ENCODE measurements around the gene IGF2BP3.
A peak's percentile ranks its signal among the peaks of the same experiment; 100 is the strongest.

Gene IGF2BP3

GRCh38 chr7:23298141-23298881 lies 172.0 kb downstream of the IGF2BP3 start:
- Mint-ChIP-seq H3K9me3 (peaks cover 14% of the 10 kb centered on the region), H3K4me3 (peak overlapping the region; percentile 93), H3K36me3 (ENCODE audit: low read depth) (peaks cover 21% of the 10 kb centered on the region), H3K27ac (peak overlapping the region; percentile 51), H3K4me1 (peaks cover 36% of the 10 kb centered on the region), H3K27me3 (ENCODE audit: low read depth, poor library complexity) (peaks cover 13% of the 10 kb centered on the region)
- TF ChIP-seq CTCF (IDR thresholded peaks at IDR 0.05): no peak
- DNase-seq: no peak

DNA sequence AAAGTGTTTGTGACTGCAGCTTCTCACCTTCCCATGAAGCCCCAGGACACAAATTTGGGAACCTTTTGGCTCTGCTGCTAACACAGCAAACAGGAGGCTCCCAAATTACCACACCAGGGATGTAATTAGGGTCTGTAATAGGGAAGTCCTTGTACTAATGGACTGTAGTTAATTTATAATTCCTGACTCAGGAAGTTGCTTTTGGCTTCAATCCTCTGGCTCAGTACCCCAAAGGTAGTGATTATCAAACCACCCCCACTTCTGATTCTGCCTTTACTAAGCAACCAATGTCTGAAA lies 174.9 kb downstream of the IGF2BP3 start:
- Mint-ChIP-seq H3K4me1 (peaks cover 13% of the 10 kb centered on the region), H3K27ac (no peak overlapping the region), H3K4me3 (no peak overlapping the region), H3K9me3 (peaks cover 14% of the 10 kb centered on the region), H3K36me3 (ENCODE audit: low read depth) (no peaks in the 10 kb centered on the region), H3K27me3 (ENCODE audit: low read depth, poor library complexity) (peaks cover 14% of the 10 kb centered on the region)
- TF ChIP-seq CTCF (IDR thresholded peaks at IDR 0.05): no peak
- no peak for DNase-seq

DNA sequence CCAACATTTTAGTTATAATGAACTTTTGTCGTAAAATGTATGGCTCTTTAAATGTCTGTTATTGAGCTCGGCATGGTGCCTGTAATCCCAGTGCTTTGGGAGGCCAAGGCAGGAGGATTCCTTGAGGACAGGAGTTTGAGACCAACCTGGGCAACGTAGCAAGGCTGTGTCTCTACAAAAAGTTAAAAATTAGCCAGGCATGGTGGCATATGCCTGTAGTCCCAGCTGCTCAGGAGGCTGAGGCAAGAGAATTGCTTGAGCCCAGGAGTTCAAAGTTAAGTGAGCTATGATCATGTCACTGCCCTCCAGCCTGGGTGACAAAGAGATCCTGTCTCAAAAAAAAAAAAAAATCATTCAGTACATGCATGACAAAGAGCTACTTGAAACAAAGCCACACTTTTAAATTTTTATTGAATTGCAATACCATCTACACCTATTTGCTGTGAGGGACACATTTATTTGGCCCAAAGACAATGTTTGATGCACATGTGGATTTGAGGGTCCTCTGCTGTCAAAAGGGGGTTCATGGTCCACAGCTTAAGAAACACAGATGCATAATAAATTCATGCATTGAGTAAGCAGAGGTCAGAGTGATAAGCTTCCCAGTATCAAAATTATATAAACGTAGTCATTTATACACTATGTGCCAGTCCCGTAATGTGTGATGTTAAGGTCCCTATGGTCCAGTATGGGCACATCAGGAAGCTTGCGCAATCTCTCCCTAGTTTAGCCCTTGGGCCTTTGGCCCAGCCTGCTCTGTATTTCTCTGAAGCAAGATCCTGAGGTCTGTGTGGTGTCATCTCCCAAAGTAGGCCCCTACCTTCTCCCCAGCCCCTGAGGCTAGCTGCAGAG lies 175.5 kb downstream of the IGF2BP3 start:
- H3K27me3 Mint-ChIP-seq (ENCODE audit: low read depth, poor library complexity): peaks cover 19% of the 10 kb centered on the region
- no peak overlapping the region for H3K4me3 Mint-ChIP-seq
- H3K36me3 Mint-ChIP-seq (ENCODE audit: low read depth): no peaks in the 10 kb centered on the region
- peaks cover 14% of the 10 kb centered on the region for H3K9me3 Mint-ChIP-seq
- peaks cover 7% of the 10 kb centered on the region for H3K4me1 Mint-ChIP-seq
- DNase-seq: no peak
- no peak for TF ChIP-seq CTCF (IDR thresholded peaks at IDR 0.05)
- H3K27ac Mint-ChIP-seq: no peak overlapping the region

- Mint-ChIP-seq H3K4me3 (no peak overlapping the region), H3K36me3 (ENCODE audit: low read depth) (no peaks in the 10 kb centered on the region), H3K9me3 (peaks cover 9% of the 10 kb centered on the region), H3K27ac (no peak overlapping the region), H3K4me1 (no peaks in the 10 kb centered on the region), H3K27me3 (ENCODE audit: low read depth, poor library complexity) (peaks cover 19% of the 10 kb centered on the region)
- no peak for DNase-seq
- TF ChIP-seq CTCF (IDR thresholded peaks at IDR 0.05): no peak
Observed at GRCh38 chr7:23293500-23294073, 176.7 kb downstream of the IGF2BP3 start.

DNA sequence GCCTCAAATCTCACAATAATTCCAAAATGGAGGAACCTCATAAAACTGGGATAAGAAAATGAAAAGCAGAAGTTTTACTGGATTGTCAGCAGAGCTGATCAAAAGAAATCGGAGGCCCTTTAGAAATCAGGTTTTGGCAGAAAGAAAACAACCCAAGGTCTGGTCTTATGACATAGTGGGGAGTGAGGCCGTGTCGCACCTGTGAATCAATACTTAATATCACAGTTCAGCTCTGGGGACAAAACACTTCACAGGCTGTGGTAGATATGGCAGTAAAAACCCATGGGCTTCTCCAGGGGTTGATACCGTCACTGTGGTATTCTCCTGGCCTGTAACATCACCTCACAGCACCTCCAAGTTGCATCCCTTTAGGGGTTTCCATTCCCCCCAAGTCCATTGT lies 177.7 kb downstream of the IGF2BP3 start:
- H3K27ac Mint-ChIP-seq: no peak overlapping the region
- H3K9me3 Mint-ChIP-seq: peaks cover 5% of the 10 kb centered on the region

More for the DNA sequence above, 177.7 kb downstream of the IGF2BP3 start:
- Mint-ChIP-seq H3K36me3 (ENCODE audit: low read depth) (no peaks in the 10 kb centered on the region), H3K4me1 (no peaks in the 10 kb centered on the region), H3K4me3 (no peak overlapping the region), H3K27me3 (ENCODE audit: low read depth, poor library complexity) (peaks cover 15% of the 10 kb centered on the region)
- no peak for DNase-seq
- no peak for TF ChIP-seq CTCF (IDR thresholded peaks at IDR 0.05)

All from nephron progenitor cell (in vitro differentiated cells).